Measurements from ENCODE around the gene CD80.

GRCh38 chr3:119571688-119572087 lies 12.3 kb upstream of the CD80 start:
- TF ChIP-seq CTCF (IDR thresholded peaks at IDR 0.05; ENCODE audit: low read length) (no peak), EZH2 (IDR thresholded peaks at IDR 0.05; ENCODE audit: borderline replicate concordance, low read length) (no peak)

All from OCI-LY1 (cell line).